Activated CD8-positive, alpha-beta T cell treated with anti-CD3 and anti-CD28 coated beads for 36 hours (primary cell): ENCODE measurements around the gene GLOD4. TPM values are rescaled to one million over a fixed set of nuclear protein-coding genes. Genes with fewer than 3 reads are reported as not detected.

Experiments used
- ATAC-seq: fragments of 200-7000 bp; cut with Tn5 transposase; one replicate; pipeline ENCODE4 v1.10.0; 2021; ENCODE audit warnings: mild to moderate bottlenecking, moderate library complexity
- CTCF ChIA-PET: fragments of 350-600 bp; sonication (Branson Sonifier 250); formaldehyde crosslinking; loops from one replicate; lab custom pipeline; 2021; ENCODE audit warnings: antibody characterized with exemption; lab: Charles Lee
- POLR2A ChIA-PET: fragments of 350-600 bp; sonication (Branson Sonifier 250); formaldehyde crosslinking; loops from one replicate; lab custom pipeline; 2021; ENCODE audit warnings: antibody characterized with exemption; lab: Charles Lee
- DNase-seq: peaks from one replicate; pipeline ENCODE4 v3.0.0-alpha.2; 2020
- H3K27ac Mint-ChIP-seq: one replicate; pipeline ENCODE4 v1.8.0; 2021; ENCODE audit warnings: mild to moderate bottlenecking, mixed read lengths
- H3K27me3 Mint-ChIP-seq: one replicate; pipeline ENCODE4 v1.8.0; 2021; ENCODE audit warnings: mixed read lengths
- H3K36me3 Mint-ChIP-seq: one replicate; pipeline ENCODE4 v1.8.0; 2021; ENCODE audit warnings: low read depth, mixed read lengths
- H3K4me1 Mint-ChIP-seq: one replicate; pipeline ENCODE4 v1.8.0; 2021; ENCODE audit warnings: low read depth, mixed read lengths
- H3K4me3 Mint-ChIP-seq: one replicate; pipeline ENCODE4 v1.8.0; 2021; ENCODE audit warnings: mild to moderate bottlenecking, moderate library complexity, mixed read lengths
- H3K9me3 Mint-ChIP-seq: one replicate; pipeline ENCODE4 v1.8.0; 2021; ENCODE audit warnings: mixed read lengths
- CTCF ChIP-seq: fragments of 200-600 bp; IDR thresholded peaks from one replicate; pipeline ENCODE4 v1.8.0; 2022; ENCODE audit warnings: antibody characterized with exemption, mild to moderate bottlenecking
- intact Hi-C: fragments of 100-400 bp; cut with micrococcal nuclease; formaldehyde crosslinking; loops from one replicate; pipeline ENCODE4 v1.10.0; 2022
- total RNA-seq, 2 experiments: library from RNA; stranded (reverse); gene quantifications; one replicate each; pipeline ENCODE4 v1.2.3, GENCODE V29; 2021

The GLOD4 gene
- total RNA-seq, 2 experiments from 2014 or later = 47.3 to 55.2 TPM

- ChIA-PET POLR2A (interaction anchor here (0.5 to 1.7 kb wide), 7 partner anchors 9 to 48 kb away, joined by 3 to 11 read pairs (median 6); partner anchors contain the start of genes GLOD4, MRM3 and VPS53), CTCF (interaction anchor here (0.8 to 1.7 kb wide), 2 partner anchors 19 to 33 kb away, joined by 3 to 4 read pairs; partner anchors contain the start of gene VPS53)
- peak overlapping the region; percentile 93 for H3K4me3 Mint-ChIP-seq
- ATAC-seq = no peak
- peaks cover 2% of the 10 kb centered on the region for H3K9me3 Mint-ChIP-seq
- no peaks in the 10 kb centered on the region for H3K27me3 Mint-ChIP-seq
- intact Hi-C loops = no loop called here
- TF ChIP-seq CTCF = no peak
- peak overlapping the region; percentile 90 for H3K27ac Mint-ChIP-seq
- DNase-seq = no peak
- H3K36me3 Mint-ChIP-seq = peaks cover 41% of the 10 kb centered on the region
- H3K4me1 Mint-ChIP-seq = peaks cover 19% of the 10 kb centered on the region
Measured at GRCh38 chr17:733743-734142, 48.3 kb downstream of the GLOD4 start.

GRCh38 chr17:732902-733720 is 49.0 kb downstream of the GLOD4 start:
- no peak for TF ChIP-seq CTCF
- Mint-ChIP-seq H3K36me3 (peaks cover 36% of the 10 kb centered on the region), H3K27me3 (no peaks in the 10 kb centered on the region), H3K4me1 (peaks cover 17% of the 10 kb centered on the region), H3K27ac (peak overlapping the region; percentile 90), H3K9me3 (peaks cover 2% of the 10 kb centered on the region), H3K4me3 (peak overlapping the region; percentile 93)
- intact Hi-C loops = no loop called here
- ATAC-seq (peak; percentile 66), DNase-seq (peak; percentile 84)
- POLR2A ChIA-PET = interaction anchor here (0.5 to 1.7 kb wide), 7 partner anchors 9 to 49 kb away, joined by 3 to 11 read pairs (median 6); partner anchors contain the start of genes GLOD4, MRM3 and VPS53
- CTCF ChIA-PET = interaction anchor here (0.8 kb wide), 1 partner anchor 18 kb away, joined by 4 read pairs; the partner anchor contains the start of gene VPS53

- Mint-ChIP-seq H3K9me3 (peaks cover 2% of the 10 kb centered on the region), H3K36me3 (peaks cover 30% of the 10 kb centered on the region), H3K27ac (peak within 1 kb of the TSS; percentile 90), H3K4me3 (peak within 1 kb of the TSS; percentile 93), H3K27me3 (no peaks in the 10 kb centered on the region), H3K4me1 (peaks cover 17% of the 10 kb centered on the region)
- peak; percentile 72 for ATAC-seq
- TF ChIP-seq CTCF = no peak
- intact Hi-C loops = no loop called here
- POLR2A ChIA-PET = interaction anchor here (1.4 to 1.6 kb wide), 2 partner anchors 18 to 21 kb away, joined by 6 to 11 read pairs; no protein-coding TSS in a partner anchor
- DNase-seq = peak; percentile 64
- CTCF ChIA-PET = no interaction called here
Measured at GRCh38 chr17:732067-732901, 49.8 kb downstream of the GLOD4 start, which contains the start of gene TLCD3A. TSS of gene TLCD3A (plus strand) at chr17:732596. CDS start at chr17:732648, 52 bp downstream.

GRCh38 chr17:731644-732066 is 50.4 kb downstream of the GLOD4 start:
- H3K4me3 Mint-ChIP-seq = peak overlapping the region; percentile 75
- H3K4me1 Mint-ChIP-seq = peaks cover 17% of the 10 kb centered on the region
- CTCF ChIA-PET = interaction anchor here (0.8 to 1.2 kb wide), 3 partner anchors 13 to 249 kb away, joined by 3 to 4 read pairs (median 3); partner anchors contain the start of gene VPS53
- no peak for TF ChIP-seq CTCF
- DNase-seq (peak; percentile 39), ATAC-seq (peak; percentile 20)
- peak overlapping the region; percentile 61 for H3K27ac Mint-ChIP-seq
- H3K36me3 Mint-ChIP-seq = peaks cover 28% of the 10 kb centered on the region
- peaks cover 2% of the 10 kb centered on the region for H3K9me3 Mint-ChIP-seq
- intact Hi-C loops = no loop called here
- peaks cover 2% of the 10 kb centered on the region for H3K27me3 Mint-ChIP-seq
- POLR2A ChIA-PET = no interaction called here
